Fibroblast of lung (primary cell): ENCODE results near the gene PAPOLA.

Experiments
- EZH2 ChIP-seq: IDR thresholded peaks from 2 replicates; pipeline ENCODE4 v1.5.1; 2012; ENCODE audit warnings: low read length, control low read depth, mild to moderate bottlenecking; ENCODE audit errors: missing control alignments
- TF ChIP-seq, protein P1 (sequence below), 2 donors: IDR thresholded peaks in 1 of 2; conservative IDR thresholded peaks in 1 of 2; 1 replicate in 1 of 2; 2 replicates in 1 of 2; pipeline ENCODE4 v1.5.1; 2011 to 2012; ENCODE audit warnings: low read length in 2 of 2, control low read depth in 1 of 2, inconsistent platforms in 1 of 2, low read depth in 1 of 2, mild to moderate bottlenecking in 1 of 2

DNA sequence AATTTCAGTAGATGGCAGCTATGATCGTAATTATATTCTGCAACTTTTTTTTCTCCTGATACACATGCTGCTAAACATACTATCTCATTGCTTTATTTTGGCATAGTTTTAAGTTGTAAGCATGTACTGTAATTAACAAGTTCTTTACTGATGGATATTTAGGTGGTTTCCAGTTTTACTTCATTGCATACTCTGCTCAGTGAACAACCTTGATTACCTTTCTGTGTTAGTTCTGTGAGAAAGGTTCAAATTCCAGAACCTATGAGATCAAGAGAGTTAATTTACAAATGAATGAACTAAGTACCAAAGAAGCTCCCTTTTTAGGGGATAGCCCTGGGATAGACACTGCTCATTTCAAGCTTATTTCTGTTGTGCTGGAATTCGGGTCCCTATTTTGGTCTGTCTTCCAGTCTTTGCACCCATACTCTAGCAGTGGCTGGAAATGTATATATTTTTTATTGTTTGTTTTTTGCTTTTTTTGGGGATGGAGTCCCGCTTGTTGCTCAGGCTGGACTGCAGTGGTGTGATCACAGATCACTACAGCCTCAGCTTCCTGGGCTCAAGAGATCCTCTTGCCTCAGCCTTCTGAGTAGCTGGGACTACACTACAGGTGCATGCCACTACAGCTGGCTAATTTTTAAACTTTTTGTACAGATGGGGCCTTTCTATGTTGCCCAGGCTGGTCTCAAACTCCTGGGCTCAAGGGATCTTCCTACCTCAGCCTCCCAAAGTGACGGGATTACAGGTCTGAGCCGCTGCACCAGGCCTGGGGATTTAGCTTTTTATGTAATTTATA lies 10.6 kb downstream of the PAPOLA start:
- TF ChIP-seq, protein P1, sequence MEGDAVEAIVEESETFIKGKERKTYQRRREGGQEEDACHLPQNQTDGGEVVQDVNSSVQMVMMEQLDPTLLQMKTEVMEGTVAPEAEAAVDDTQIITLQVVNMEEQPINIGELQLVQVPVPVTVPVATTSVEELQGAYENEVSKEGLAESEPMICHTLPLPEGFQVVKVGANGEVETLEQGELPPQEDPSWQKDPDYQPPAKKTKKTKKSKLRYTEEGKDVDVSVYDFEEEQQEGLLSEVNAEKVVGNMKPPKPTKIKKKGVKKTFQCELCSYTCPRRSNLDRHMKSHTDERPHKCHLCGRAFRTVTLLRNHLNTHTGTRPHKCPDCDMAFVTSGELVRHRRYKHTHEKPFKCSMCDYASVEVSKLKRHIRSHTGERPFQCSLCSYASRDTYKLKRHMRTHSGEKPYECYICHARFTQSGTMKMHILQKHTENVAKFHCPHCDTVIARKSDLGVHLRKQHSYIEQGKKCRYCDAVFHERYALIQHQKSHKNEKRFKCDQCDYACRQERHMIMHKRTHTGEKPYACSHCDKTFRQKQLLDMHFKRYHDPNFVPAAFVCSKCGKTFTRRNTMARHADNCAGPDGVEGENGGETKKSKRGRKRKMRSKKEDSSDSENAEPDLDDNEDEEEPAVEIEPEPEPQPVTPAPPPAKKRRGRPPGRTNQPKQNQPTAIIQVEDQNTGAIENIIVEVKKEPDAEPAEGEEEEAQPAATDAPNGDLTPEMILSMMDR (conservative IDR thresholded peaks at IDR 0.05 in 1 of 2, IDR thresholded peaks at IDR 0.05 in 1 of 2; ENCODE audit: low read depth in 1 of 2, low read length in 2 of 2) = no peak
- TF ChIP-seq EZH2 = no peak
